Endothelial cell of umbilical vein (primary cell): ENCODE measurements around the gene TWIST1. TPM values are rescaled to one million over a fixed set of nuclear protein-coding genes. Genes with fewer than 3 reads are reported as not detected.

Source experiments
- BruUV-seq: library from RNA; stranded (reverse); fragments of 400-500 nt; replicated peaks from 2 replicates; lab custom pipeline; 2021; lab: Mats Ljungman, UMichigan
- CTCF ChIA-PET: fragments of 300-600, 350-600 bp; sonication (Branson Sonifier 250); formaldehyde crosslinking; loops from one replicate; lab custom pipeline; 2021; ENCODE audit warnings: antibody characterized with exemption, inconsistent platforms; lab: Charles Lee
- POLR2A ChIA-PET: fragments of 300-600, 350-600 bp; sonication (Branson Sonifier 250); formaldehyde crosslinking; loops from one replicate; lab custom pipeline; 2021; ENCODE audit warnings: antibody characterized with exemption, inconsistent platforms; lab: Charles Lee
- DNase-seq: peaks from one replicate; pipeline ENCODE4 v3.0.0-alpha.2; 2011; ENCODE audit warnings: low read depth, low spot score
- FAIRE-seq: peaks from 2 replicates; lab custom pipeline; 2011; peaks lifted over from hg19 to GRCh38; lab: Jason Lieb, UNC
- H2AFZ ChIP-seq: 2 replicates; pipeline ENCODE4 v1.6.0; 2012; ENCODE audit warnings: low read depth, low read length, control low read depth, inconsistent platforms
- H3K27ac ChIP-seq: 2 replicates; pipeline ENCODE4 v1.5.1; 2011; ENCODE audit warnings: low read depth, mild to moderate bottlenecking, control low read depth, low read length, moderate library complexity; ENCODE audit not compliant: insufficient read depth
- H3K27me3 ChIP-seq, 2 experiments: 2 replicates each; pipeline versions ENCODE4 v1.6.0 to v1.6.1; 2011; ENCODE audit warnings: low read length in 2 of 2, mixed read lengths in 1 of 2; ENCODE audit not compliant: control insufficient read depth in 2 of 2, insufficient read depth in 2 of 2
- H3K36me3 ChIP-seq, 2 experiments: 2 replicates in 1 of 2; 3 replicates in 1 of 2; pipeline ENCODE4 v1.5.1; 2011; ENCODE audit warnings: low read length in 2 of 2, mild to moderate bottlenecking in 1 of 2, moderate library complexity in 1 of 2; ENCODE audit not compliant: control insufficient read depth in 2 of 2, insufficient read depth in 2 of 2; ENCODE audit errors: extremely low read depth in 1 of 2
- H3K4me1 ChIP-seq: 3 replicates; pipeline ENCODE4 v1.5.1; 2011; ENCODE audit warnings: mild to moderate bottlenecking, low read length; ENCODE audit not compliant: control insufficient read depth, insufficient read depth; ENCODE audit errors: extremely low read depth
- H3K4me2 ChIP-seq: 2 replicates; pipeline ENCODE4 v1.6.1; 2011; ENCODE audit warnings: low read length, control low read depth, mixed read lengths; ENCODE audit not compliant: insufficient read depth
- H3K4me3 ChIP-seq, 3 experiments: fragments of 200-600 bp in 1 of 3; sonication (generic), shearing (Covaris generic) in 1 of 3; replicated peaks in 1 of 3; 2 replicates each; pipeline ENCODE4 v1.5.1; 2011 to 2016; ENCODE audit warnings: control low read depth in 3 of 3, low read length in 3 of 3, mild to moderate bottlenecking in 2 of 3, inconsistent platforms in 1 of 3, low read depth in 1 of 3, moderate library complexity in 1 of 3; ENCODE audit not compliant: insufficient read depth in 1 of 3
- H3K79me2 ChIP-seq: 2 replicates; pipeline ENCODE4 v1.6.0; 2012; ENCODE audit warnings: low read length, inconsistent platforms; ENCODE audit not compliant: control insufficient read depth, insufficient read depth
- H3K9ac ChIP-seq: replicated peaks from 2 replicates; pipeline ENCODE3; 2011; ENCODE audit warnings: low read length, control low read depth; ENCODE audit not compliant: insufficient read depth; ENCODE audit errors: extremely low read depth
- H3K9me1 ChIP-seq: replicated peaks from 3 replicates; pipeline ENCODE4 v1.6.0; 2011; ENCODE audit warnings: mild to moderate bottlenecking, low read length; ENCODE audit not compliant: control insufficient read depth, insufficient read depth; ENCODE audit errors: extremely low read depth
- H3K9me3 ChIP-seq: replicated peaks from 2 replicates; pipeline ENCODE4 v1.5.1; 2012; ENCODE audit warnings: low read length, inconsistent platforms; ENCODE audit not compliant: control insufficient read depth, insufficient read depth
- H4K20me1 ChIP-seq: replicated peaks from 2 replicates; pipeline ENCODE3; 2011; ENCODE audit warnings: mild to moderate bottlenecking, low read length; ENCODE audit not compliant: control insufficient read depth, insufficient read depth; ENCODE audit errors: extremely low read depth
- EZH2 ChIP-seq: IDR thresholded peaks from 2 replicates; pipeline ENCODE4 v1.6.1; 2012; ENCODE audit warnings: borderline replicate concordance, low read depth, mild to moderate bottlenecking, moderate library complexity, low read length, inconsistent platforms; ENCODE audit not compliant: severe bottlenecking
- POLR2A ChIP-seq: IDR thresholded peaks from 2 replicates; pipeline ENCODE4 v1.6.1; 2012; ENCODE audit warnings: low read depth, mild to moderate bottlenecking, control low read depth, low read length
- POLR2AphosphoS5 ChIP-seq: IDR thresholded peaks from 2 replicates; pipeline ENCODE4 v1.6.1; 2012; ENCODE audit warnings: low read depth, mild to moderate bottlenecking, control low read depth, low read length, moderate library complexity; ENCODE audit not compliant: insufficient read depth
- dilution Hi-C: fragments of 300-500 bp; cut with MboI; formaldehyde crosslinking; loops from one replicate; pipeline ENCODE4 v1.15.0; 2019; ENCODE audit warnings: low sequenced_read_pairs; ENCODE audit not compliant: extremely low pct_ligation_motif_present
- intact Hi-C: fragments of 100-400 bp; cut with micrococcal nuclease; formaldehyde crosslinking; loops from one replicate; pipeline ENCODE4 v1.10.0; 2022
- polyA plus RNA-seq, 4 experiments: library from polyadenylated mRNA; depleted of rRNA in 3 of 4; stranded (reverse) in 3 of 4; unstranded in 1 of 4; fragments of >200 nt; gene quantifications; 2 replicates each; pipeline versions ENCODE4 v1.2.1 to v1.2.3, GENCODE V29; 2011 to 2012; ENCODE audit warnings: missing spikeins in 1 of 4
- total RNA-seq: library from RNA; stranded (reverse); gene quantifications from 2 replicates; pipeline ENCODE4 v1.2.3, GENCODE V29; 2021
- TF ChIP-seq, protein P1 (sequence below): IDR thresholded peaks from 2 replicates; pipeline ENCODE4 v1.6.1; 2011; ENCODE audit not compliant: insufficient read depth, insufficient read length
- TF ChIP-seq, protein P2 (sequence below), 2 donors: IDR thresholded peaks; 1 replicate in 1 of 2; 2 replicates in 1 of 2; pipeline ENCODE4 v1.5.1; 2011; ENCODE audit warnings: low read length in 2 of 2, mild to moderate bottlenecking in 2 of 2, moderate library complexity in 2 of 2, control low read depth in 1 of 2, inconsistent platforms in 1 of 2, low read depth in 1 of 2; ENCODE audit not compliant: insufficient read depth in 1 of 2; ENCODE audit errors: extremely low read depth in 1 of 2

Gene TWIST1
- total and polyA plus RNA-seq, 2 donors (not counting 3 experiments of a cell fraction or from before 2014, with no cell fraction given) = not detected

DNA sequence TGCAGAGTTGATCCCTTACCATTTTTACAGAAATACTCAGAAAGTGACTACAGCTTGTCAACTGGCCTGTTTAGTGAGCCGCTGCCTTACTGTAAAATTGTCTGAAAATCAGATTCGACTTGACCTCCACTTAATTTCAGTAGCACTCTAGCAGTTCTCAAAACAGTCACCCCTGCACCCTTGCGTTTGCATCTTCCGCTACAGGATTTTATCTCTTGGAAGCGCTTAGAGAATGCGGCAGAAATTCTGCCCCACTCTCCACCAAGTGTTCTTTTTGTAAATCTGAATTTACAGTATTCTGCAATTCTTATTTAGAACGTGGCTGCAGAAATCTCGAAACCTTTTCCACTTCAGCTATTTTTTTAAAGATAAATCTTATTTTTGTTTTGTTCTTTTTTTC is 1.9 kb upstream of the TWIST1 start:
- no peak overlapping the region for H3K4me2 ChIP-seq
- no peaks in the 10 kb centered on the region for H3K9me1 ChIP-seq
- H3K9ac ChIP-seq = no peak overlapping the region
- BruUV-seq = no TSS peak
- peaks cover 58 to 77% of the 10 kb centered on the region in 2 experiments for H3K27me3 ChIP-seq
- dilution Hi-C loops (no loop called here), intact Hi-C loops (loop anchor here (5.0 kb wide), 1 partner anchor 452 kb away; no protein-coding TSS in a partner anchor)
- CTCF ChIA-PET = interaction anchor here (0.9 to 1.8 kb wide), 5 partner anchors 12 to 767 kb away, joined by 3 to 5 read pairs (median 3); no protein-coding TSS in a partner anchor
- H3K4me3 ChIP-seq = no peak overlapping the region
- no peak overlapping the region for H3K27ac ChIP-seq
- H4K20me1 ChIP-seq = no peaks in the 10 kb centered on the region
- TF ChIP-seq EZH2 = no peak
- TF ChIP-seq, protein P1, sequence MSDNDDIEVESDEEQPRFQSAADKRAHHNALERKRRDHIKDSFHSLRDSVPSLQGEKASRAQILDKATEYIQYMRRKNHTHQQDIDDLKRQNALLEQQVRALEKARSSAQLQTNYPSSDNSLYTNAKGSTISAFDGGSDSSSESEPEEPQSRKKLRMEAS = no peak
- TF ChIP-seq POLR2AphosphoS5 = no peak
- TF ChIP-seq, protein P2, sequence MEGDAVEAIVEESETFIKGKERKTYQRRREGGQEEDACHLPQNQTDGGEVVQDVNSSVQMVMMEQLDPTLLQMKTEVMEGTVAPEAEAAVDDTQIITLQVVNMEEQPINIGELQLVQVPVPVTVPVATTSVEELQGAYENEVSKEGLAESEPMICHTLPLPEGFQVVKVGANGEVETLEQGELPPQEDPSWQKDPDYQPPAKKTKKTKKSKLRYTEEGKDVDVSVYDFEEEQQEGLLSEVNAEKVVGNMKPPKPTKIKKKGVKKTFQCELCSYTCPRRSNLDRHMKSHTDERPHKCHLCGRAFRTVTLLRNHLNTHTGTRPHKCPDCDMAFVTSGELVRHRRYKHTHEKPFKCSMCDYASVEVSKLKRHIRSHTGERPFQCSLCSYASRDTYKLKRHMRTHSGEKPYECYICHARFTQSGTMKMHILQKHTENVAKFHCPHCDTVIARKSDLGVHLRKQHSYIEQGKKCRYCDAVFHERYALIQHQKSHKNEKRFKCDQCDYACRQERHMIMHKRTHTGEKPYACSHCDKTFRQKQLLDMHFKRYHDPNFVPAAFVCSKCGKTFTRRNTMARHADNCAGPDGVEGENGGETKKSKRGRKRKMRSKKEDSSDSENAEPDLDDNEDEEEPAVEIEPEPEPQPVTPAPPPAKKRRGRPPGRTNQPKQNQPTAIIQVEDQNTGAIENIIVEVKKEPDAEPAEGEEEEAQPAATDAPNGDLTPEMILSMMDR (IDR thresholded peaks at IDR 0.05; ENCODE audit: extremely low read depth in 1 of 2, insufficient read depth in 1 of 2, low read depth in 1 of 2, low read length in 2 of 2) = no peak
- no peak for TF ChIP-seq POLR2A
- POLR2A ChIA-PET = no interaction called here
- no peaks in the 10 kb centered on the region for H3K36me3 ChIP-seq
- DNase-seq (no peak), FAIRE-seq (no peak)
- H3K79me2 ChIP-seq = no peaks in the 10 kb centered on the region
- H3K4me1 ChIP-seq = peaks cover 13% of the 10 kb centered on the region
- H2AFZ ChIP-seq = no peak overlapping the region
- H3K9me3 ChIP-seq = no peaks in the 10 kb centered on the region
